ENCODE results near the gene PAX1.

PAX1 gene

DNA sequence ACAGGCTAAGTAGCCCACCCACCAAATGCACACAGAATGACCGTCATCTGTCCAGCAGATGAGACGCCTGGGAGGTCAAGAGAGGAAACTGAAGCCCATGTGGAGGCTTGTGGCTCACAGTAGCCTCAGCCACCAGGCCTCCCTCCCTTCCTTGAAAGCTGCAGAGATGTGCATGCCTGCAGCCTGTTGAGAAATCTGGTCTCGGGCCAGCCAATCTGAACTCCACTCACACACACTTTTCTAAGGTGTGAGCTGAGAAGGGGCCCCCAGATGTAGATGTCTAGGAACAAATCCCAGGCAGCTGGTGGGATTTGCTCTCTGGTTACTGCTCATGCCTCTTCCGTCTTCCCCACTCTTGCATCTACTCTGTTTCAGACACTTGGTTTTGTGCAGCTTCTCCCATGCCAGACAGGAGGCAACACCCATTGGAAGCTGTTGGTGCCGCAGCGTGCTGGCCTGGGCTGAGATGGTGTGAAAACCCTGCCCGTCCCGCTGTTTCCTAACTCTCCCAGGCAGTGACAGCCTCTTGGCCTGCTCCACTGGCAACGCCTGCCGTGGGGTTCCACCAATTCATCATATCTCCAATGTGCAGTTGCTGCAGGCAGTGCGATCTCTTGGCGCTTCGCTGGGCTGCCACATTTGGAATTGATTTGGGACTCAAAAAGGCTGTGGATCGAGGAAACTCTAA lies 24.1 kb upstream of the PAX1 start:
- Histone ChIP-seq H3K4me3 (ENCODE audit: low read depth in 1 of 2, low read length in 2 of 2) (peak overlapping the region in 1 of 2 donors; percentile 21), H3K36me3 (ENCODE audit: control insufficient read depth in 1 of 2, insufficient read depth in 2 of 2, low read length in 2 of 2) (no peaks in the 10 kb centered on the region), H3K27me3 (ENCODE audit: control insufficient read depth in 1 of 2, insufficient read depth in 2 of 2, low read length in 2 of 2) (no peaks in the 10 kb centered on the region), H3K27ac (ENCODE audit: low read depth, low read length) (no peak overlapping the region), H3K9ac (ENCODE audit: low read depth in 1 of 2, low read length in 2 of 2) (no peak overlapping the region), H3K4me1 (ENCODE audit: control insufficient read depth in 1 of 2, insufficient read depth in 2 of 2, low read length in 2 of 2) (no peaks in the 10 kb centered on the region), H3K9me3 (ENCODE audit: control insufficient read depth in 1 of 2, low read length in 2 of 2) (no peaks in the 10 kb centered on the region)

DNA sequence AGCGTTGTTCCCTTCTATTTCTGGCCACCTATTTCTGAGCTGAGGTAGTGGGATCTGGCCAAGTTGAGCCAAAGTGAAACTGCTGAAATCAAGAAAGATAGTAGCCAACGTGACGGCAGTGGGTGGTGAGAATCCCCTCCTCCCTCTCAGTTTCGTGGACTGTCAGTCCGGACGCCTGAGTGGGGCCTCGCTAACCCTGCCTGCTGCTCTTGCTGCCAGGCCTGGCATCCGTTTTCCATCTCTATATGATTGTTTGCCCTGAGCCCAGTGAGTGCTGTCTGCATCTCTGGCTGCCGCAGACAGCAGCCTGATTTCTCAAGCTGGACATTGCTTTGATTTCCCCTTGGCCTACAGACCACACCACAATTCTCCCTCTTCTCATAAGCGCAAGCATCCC lies 23.5 kb upstream of the PAX1 start:
- H3K27ac ChIP-seq (ENCODE audit: low read depth, low read length): no peak overlapping the region
- H3K36me3 ChIP-seq (ENCODE audit: control insufficient read depth in 1 of 2, insufficient read depth in 2 of 2, low read length in 2 of 2): no peaks in the 10 kb centered on the region
- H3K4me3 ChIP-seq (ENCODE audit: low read depth in 1 of 2, low read length in 2 of 2): peak overlapping the region in 1 of 2 donors; percentile 21
- no peak overlapping the region for H3K9ac ChIP-seq (ENCODE audit: low read depth in 1 of 2, low read length in 2 of 2)
- H3K9me3 ChIP-seq (ENCODE audit: control insufficient read depth in 1 of 2, low read length in 2 of 2): no peaks in the 10 kb centered on the region
- H3K4me1 ChIP-seq (ENCODE audit: control insufficient read depth in 1 of 2, insufficient read depth in 2 of 2, low read length in 2 of 2): no peaks in the 10 kb centered on the region
- H3K27me3 ChIP-seq (ENCODE audit: control insufficient read depth in 1 of 2, insufficient read depth in 2 of 2, low read length in 2 of 2): no peaks in the 10 kb centered on the region

DNA sequence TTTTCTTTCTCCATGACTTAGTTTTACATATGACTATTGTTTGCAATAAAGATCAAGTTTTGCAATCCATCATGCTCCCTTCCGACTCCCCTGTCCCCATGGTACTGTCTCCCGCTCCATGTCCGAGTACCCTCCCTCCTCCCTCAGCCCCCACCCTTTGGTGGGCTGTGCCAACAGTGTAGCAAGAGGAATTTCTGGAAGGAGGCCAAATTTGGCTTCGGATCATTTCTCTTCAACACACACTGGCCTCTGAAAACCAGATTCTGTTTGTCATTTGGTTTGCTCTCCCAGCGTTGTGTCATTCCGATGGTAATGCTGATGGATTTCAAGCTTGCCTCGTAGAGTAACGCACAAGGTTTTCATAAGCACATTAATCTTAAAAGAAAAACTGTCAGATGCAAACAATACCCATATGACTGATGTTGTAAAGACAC lies 22.9 kb upstream of the PAX1 start:
- no peaks in the 10 kb centered on the region for H3K27me3 ChIP-seq (ENCODE audit: control insufficient read depth in 1 of 2, insufficient read depth in 2 of 2, low read length in 2 of 2)
- H3K27ac ChIP-seq (ENCODE audit: low read depth, low read length): no peak overlapping the region
- H3K9me3 ChIP-seq (ENCODE audit: control insufficient read depth in 1 of 2, low read length in 2 of 2): no peaks in the 10 kb centered on the region
- H3K9ac ChIP-seq (ENCODE audit: low read depth in 1 of 2, low read length in 2 of 2): no peak overlapping the region
- no peak overlapping the region for H3K4me3 ChIP-seq (ENCODE audit: low read depth in 1 of 2, low read length in 2 of 2)
- no peaks in the 10 kb centered on the region for H3K4me1 ChIP-seq (ENCODE audit: control insufficient read depth in 1 of 2, insufficient read depth in 2 of 2, low read length in 2 of 2)
- no peaks in the 10 kb centered on the region for H3K36me3 ChIP-seq (ENCODE audit: control insufficient read depth in 1 of 2, insufficient read depth in 2 of 2, low read length in 2 of 2)

DNA sequence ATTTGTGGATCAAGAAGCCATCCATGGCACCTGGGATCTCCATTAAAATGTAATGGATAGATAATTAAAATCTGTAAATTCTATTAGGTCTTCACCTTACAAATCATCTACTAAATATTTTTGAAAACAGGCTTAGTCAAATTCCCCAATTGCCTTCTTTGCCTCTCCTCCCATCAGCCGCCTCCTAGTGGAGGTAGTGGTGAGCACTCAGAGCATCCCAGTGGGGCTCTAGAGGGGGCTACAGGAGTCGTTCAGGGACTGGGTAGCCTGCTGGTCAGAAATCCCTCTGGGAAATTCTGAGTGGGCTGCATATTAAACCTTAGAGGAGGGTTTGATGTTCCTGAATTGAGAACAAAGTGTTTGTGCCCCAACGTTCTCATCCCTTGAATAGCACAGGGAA lies 20.8 kb upstream of the PAX1 start:
- Histone ChIP-seq H3K27ac (ENCODE audit: low read depth, low read length) (no peak overlapping the region), H3K36me3 (ENCODE audit: control insufficient read depth in 1 of 2, insufficient read depth in 2 of 2, low read length in 2 of 2) (no peaks in the 10 kb centered on the region), H3K4me3 (ENCODE audit: low read depth in 1 of 2, low read length in 2 of 2) (no peak overlapping the region), H3K4me1 (ENCODE audit: control insufficient read depth in 1 of 2, insufficient read depth in 2 of 2, low read length in 2 of 2) (no peaks in the 10 kb centered on the region), H3K9me3 (ENCODE audit: control insufficient read depth in 1 of 2, low read length in 2 of 2) (no peaks in the 10 kb centered on the region), H3K9ac (ENCODE audit: low read depth in 1 of 2, low read length in 2 of 2) (no peak overlapping the region), H3K27me3 (ENCODE audit: control insufficient read depth in 1 of 2, insufficient read depth in 2 of 2, low read length in 2 of 2) (no peaks in the 10 kb centered on the region)

DNA sequence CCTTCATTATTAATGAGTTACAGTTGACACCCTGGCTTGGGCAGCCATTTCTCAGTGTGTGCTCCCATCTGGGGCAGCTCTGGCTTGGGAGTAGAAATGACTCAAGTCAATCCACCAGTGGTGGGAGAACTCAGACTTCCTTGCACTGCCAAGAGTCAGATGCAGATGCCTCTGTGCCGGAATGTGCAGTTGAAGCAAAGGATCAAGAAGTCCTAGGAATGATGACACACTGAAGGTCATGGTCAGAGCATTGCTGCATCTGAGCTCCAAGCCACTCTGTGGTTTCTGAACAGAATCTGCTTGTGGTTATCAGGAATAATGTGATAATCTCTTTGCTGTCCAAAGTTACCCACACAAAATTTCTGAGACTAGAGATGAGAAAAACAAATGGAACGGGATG lies 19.5 kb upstream of the PAX1 start:
- Histone ChIP-seq H3K9ac (ENCODE audit: low read depth in 1 of 2, low read length in 2 of 2) (no peak overlapping the region), H3K36me3 (ENCODE audit: control insufficient read depth in 1 of 2, insufficient read depth in 2 of 2, low read length in 2 of 2) (no peaks in the 10 kb centered on the region), H3K27me3 (ENCODE audit: control insufficient read depth in 1 of 2, insufficient read depth in 2 of 2, low read length in 2 of 2) (no peaks in the 10 kb centered on the region), H3K4me1 (ENCODE audit: control insufficient read depth in 1 of 2, insufficient read depth in 2 of 2, low read length in 2 of 2) (no peaks in the 10 kb centered on the region), H3K27ac (ENCODE audit: low read depth, low read length) (no peak overlapping the region), H3K9me3 (ENCODE audit: control insufficient read depth in 1 of 2, low read length in 2 of 2) (no peaks in the 10 kb centered on the region), H3K4me3 (ENCODE audit: low read depth in 1 of 2, low read length in 2 of 2) (no peak overlapping the region)

DNA sequence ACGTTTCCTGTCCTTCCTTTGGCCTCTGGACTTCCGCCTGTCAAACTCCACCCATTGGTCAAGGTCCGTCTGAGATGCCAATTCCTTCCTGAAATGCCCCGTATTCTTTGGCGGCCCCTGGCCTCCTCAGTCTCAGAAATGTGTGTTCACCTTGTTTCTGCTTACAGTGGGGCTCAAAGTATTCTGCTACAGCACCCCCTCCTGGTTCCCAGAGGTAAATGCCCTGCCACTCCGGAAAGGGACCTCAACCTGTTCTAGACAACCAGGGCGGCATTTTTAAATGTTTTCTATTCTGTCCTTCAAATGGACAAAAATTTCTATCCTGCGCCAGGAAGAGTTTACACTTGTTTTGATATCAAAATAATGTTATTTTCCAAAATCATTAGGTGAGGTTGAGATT lies 12.1 kb upstream of the PAX1 start:
- Histone ChIP-seq H3K36me3 (ENCODE audit: control insufficient read depth in 1 of 2, insufficient read depth in 2 of 2, low read length in 2 of 2) (no peaks in the 10 kb centered on the region), H3K9me3 (ENCODE audit: control insufficient read depth in 1 of 2, low read length in 2 of 2) (no peaks in the 10 kb centered on the region), H3K27ac (ENCODE audit: low read depth, low read length) (no peak overlapping the region), H3K27me3 (ENCODE audit: control insufficient read depth in 1 of 2, insufficient read depth in 2 of 2, low read length in 2 of 2) (peaks cover 11 to 12% of the 10 kb centered on the region in 2 donors), H3K4me3 (ENCODE audit: low read depth in 1 of 2, low read length in 2 of 2) (no peak overlapping the region), H3K4me1 (ENCODE audit: control insufficient read depth in 1 of 2, insufficient read depth in 2 of 2, low read length in 2 of 2) (no peaks in the 10 kb centered on the region), H3K9ac (ENCODE audit: low read depth in 1 of 2, low read length in 2 of 2) (no peak overlapping the region)

DNA sequence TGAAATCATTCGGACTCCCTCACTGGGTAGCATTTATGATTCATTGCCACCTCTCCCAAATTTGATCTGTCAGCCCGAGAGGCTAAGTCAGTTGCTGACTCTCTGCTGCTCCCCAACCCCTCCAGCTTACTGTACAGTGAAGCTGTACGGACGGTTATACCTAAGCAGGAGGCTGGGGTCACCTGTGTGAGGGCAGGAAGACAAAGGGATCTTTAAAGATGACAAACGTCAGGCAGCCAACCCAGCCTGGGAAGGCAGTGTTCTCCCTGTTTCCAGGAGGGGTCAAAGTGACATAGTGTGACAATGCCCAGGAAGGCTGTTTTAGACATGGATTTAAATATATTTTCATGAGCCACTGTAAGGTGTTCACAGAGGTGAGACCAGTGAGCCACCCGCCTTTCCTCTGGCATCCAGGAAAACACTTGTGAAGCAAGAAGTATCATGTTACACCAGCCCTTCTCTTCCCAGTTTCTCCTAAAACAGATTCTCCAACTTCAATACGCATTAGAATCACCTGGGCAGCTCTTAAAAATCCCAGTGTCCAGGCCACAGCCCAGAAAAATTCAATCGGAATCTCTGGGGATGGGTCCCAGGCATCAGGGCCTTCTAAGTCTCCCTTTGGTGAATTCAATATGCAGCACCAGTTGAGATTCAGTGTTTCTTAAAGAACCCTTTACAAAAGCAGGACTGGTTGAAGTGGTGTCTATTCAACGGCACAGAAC lies 6.8 kb upstream of the PAX1 start:
- Histone ChIP-seq H3K27me3 (ENCODE audit: control insufficient read depth in 1 of 2, insufficient read depth in 2 of 2, low read length in 2 of 2) (peaks cover 49 to 62% of the 10 kb centered on the region in 2 donors), H3K9ac (ENCODE audit: low read depth in 1 of 2, low read length in 2 of 2) (no peak overlapping the region), H3K36me3 (ENCODE audit: control insufficient read depth in 1 of 2, insufficient read depth in 2 of 2, low read length in 2 of 2) (no peaks in the 10 kb centered on the region), H3K9me3 (ENCODE audit: control insufficient read depth in 1 of 2, low read length in 2 of 2) (no peaks in the 10 kb centered on the region), H3K4me1 (ENCODE audit: control insufficient read depth in 1 of 2, insufficient read depth in 2 of 2, low read length in 2 of 2) (no peaks in the 10 kb centered on the region), H3K4me3 (ENCODE audit: low read depth in 1 of 2, low read length in 2 of 2) (no peak overlapping the region), H3K27ac (ENCODE audit: low read depth, low read length) (no peak overlapping the region)

DNA sequence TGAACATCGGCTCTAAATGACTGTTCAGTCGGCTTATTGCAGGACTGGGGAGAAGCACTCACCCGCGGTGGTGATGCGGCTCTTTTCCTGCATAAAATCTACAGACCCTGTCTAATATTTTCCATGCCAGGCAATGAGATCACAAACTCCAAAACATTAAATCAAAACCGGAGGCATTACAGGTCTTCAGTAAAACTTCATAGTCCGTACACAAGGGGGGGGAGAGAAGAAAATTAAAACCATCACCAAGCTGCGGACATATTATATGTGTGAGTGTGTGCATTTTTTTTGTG lies 6.3 kb upstream of the PAX1 start:
- Histone ChIP-seq H3K9ac (ENCODE audit: low read depth in 1 of 2, low read length in 2 of 2) (no peak overlapping the region), H3K4me1 (ENCODE audit: control insufficient read depth in 1 of 2, insufficient read depth in 2 of 2, low read length in 2 of 2) (no peaks in the 10 kb centered on the region), H3K27ac (ENCODE audit: low read depth, low read length) (no peak overlapping the region), H3K9me3 (ENCODE audit: control insufficient read depth in 1 of 2, low read length in 2 of 2) (no peaks in the 10 kb centered on the region), H3K4me3 (ENCODE audit: low read depth in 1 of 2, low read length in 2 of 2) (no peak overlapping the region), H3K36me3 (ENCODE audit: control insufficient read depth in 1 of 2, insufficient read depth in 2 of 2, low read length in 2 of 2) (no peaks in the 10 kb centered on the region), H3K27me3 (ENCODE audit: control insufficient read depth in 1 of 2, insufficient read depth in 2 of 2, low read length in 2 of 2) (peaks cover 55 to 67% of the 10 kb centered on the region in 2 donors)

DNA sequence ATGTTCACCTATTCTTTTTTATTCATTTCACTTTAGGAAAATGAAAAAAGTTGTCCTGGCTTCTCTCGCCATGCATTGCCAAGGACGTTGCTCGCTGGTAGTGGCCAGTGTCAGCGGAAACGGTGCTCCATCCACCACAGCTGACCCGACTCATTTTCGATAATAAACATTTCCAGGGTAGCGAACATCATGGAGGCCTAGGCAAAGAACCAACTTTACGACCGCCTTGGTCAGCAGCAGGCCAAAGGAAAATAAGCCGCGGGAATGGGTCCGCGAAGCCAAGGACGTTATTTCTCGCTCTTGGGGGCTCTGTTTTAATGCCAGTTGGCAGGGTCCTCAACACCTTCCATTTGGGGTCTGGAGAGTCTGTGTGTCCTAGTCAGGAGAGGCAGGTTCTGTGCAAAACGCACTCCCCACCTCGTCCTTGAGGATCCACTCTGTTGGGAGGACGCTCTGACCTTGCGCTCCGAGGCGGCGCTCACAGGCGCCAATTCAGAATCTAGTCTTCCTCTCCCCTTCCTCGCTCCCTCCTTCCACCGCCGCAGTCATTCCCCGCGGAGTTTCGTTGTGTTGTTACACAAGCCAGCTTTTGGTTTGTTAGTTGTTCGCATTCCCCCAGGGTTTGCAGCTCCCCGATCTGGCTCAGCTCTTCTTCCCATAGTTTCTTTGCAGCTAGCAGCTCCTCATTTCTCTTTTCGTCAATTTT lies 4.1 kb upstream of the PAX1 start:
- Histone ChIP-seq H3K27ac (ENCODE audit: low read depth, low read length) (no peak overlapping the region), H3K4me3 (ENCODE audit: low read depth in 1 of 2, low read length in 2 of 2) (no peak overlapping the region), H3K27me3 (ENCODE audit: control insufficient read depth in 1 of 2, insufficient read depth in 2 of 2, low read length in 2 of 2) (peaks cover 65 to 83% of the 10 kb centered on the region in 2 donors), H3K4me1 (ENCODE audit: control insufficient read depth in 1 of 2, insufficient read depth in 2 of 2, low read length in 2 of 2) (no peaks in the 10 kb centered on the region), H3K9me3 (ENCODE audit: control insufficient read depth in 1 of 2, low read length in 2 of 2) (no peaks in the 10 kb centered on the region), H3K36me3 (ENCODE audit: control insufficient read depth in 1 of 2, insufficient read depth in 2 of 2, low read length in 2 of 2) (no peaks in the 10 kb centered on the region), H3K9ac (ENCODE audit: low read depth in 1 of 2, low read length in 2 of 2) (no peak overlapping the region)

DNA sequence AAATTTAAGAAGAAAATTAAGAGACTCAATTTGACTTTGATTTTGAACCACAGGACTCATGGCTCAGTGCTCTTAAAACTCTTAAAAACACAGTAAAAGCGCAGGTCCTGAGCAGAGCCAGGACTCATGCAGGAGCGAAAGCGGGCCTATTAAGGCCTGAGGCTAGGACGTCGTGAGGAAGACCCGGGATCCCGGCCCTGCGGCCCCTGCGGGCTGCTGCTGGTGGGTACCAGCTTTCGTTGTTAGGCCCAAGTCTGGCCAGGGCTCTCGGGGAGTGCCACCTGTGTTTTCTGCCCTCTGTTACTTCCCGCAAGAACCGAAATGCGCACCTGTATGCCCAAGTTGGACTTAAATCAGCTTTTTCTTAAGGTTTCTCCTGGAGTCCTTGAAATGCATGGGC lies 3.4 kb upstream of the PAX1 start:
- Histone ChIP-seq H3K4me3 (ENCODE audit: low read depth in 1 of 2, low read length in 2 of 2) (no peak overlapping the region), H3K4me1 (ENCODE audit: control insufficient read depth in 1 of 2, insufficient read depth in 2 of 2, low read length in 2 of 2) (no peaks in the 10 kb centered on the region), H3K9me3 (ENCODE audit: control insufficient read depth in 1 of 2, low read length in 2 of 2) (no peaks in the 10 kb centered on the region), H3K27me3 (ENCODE audit: control insufficient read depth in 1 of 2, insufficient read depth in 2 of 2, low read length in 2 of 2) (peaks cover 72 to 86% of the 10 kb centered on the region in 2 donors), H3K9ac (ENCODE audit: low read depth in 1 of 2, low read length in 2 of 2) (no peak overlapping the region), H3K27ac (ENCODE audit: low read depth, low read length) (no peak overlapping the region), H3K36me3 (ENCODE audit: control insufficient read depth in 1 of 2, insufficient read depth in 2 of 2, low read length in 2 of 2) (no peaks in the 10 kb centered on the region)
